Ovary (tissue), 9 donors: ENCODE results near the gene TMEM135. TPM values are rescaled to one million over a fixed set of nuclear protein-coding genes. Genes with fewer than 3 reads are reported as not detected.
"Not testable (repeated sequence)": the region's sequence is repeated elsewhere in the genome, so short reads cannot be mapped to it uniquely, and the experiment has no call there.

Experiments
- DNase-seq, 5 donors: peaks; one replicate each; pipeline ENCODE4 v3.0.0-alpha.2; 2019 to 2020
- H3K27ac ChIP-seq, 2 donors: fragments of 200-600 bp; one replicate each; pipeline versions ENCODE4 v1.5.1 to v1.8.0; 2019 to 2022
- H3K27me3 ChIP-seq: fragments of 200-600 bp; one replicate; pipeline ENCODE4 v1.8.0; 2022
- H3K36me3 ChIP-seq: fragments of 200-600 bp; sonication (generic); one replicate; pipeline ENCODE4 v1.5.1; 2019
- H3K4me1 ChIP-seq: one replicate; pipeline ENCODE4 v1.8.1; 2013; ENCODE audit warnings: mild to moderate bottlenecking, moderate library complexity; ENCODE audit not compliant: insufficient read depth
- H3K4me3 ChIP-seq: fragments of 200-600 bp; sonication (generic); one replicate; pipeline ENCODE4 v1.5.1; 2017
- H3K9me3 ChIP-seq, 2 donors: fragments of 200-600 bp in 1 of 2; sonication (generic) in 1 of 2; one replicate each; pipeline versions ENCODE4 v1.5.1 to v1.8.1; 2013 to 2019; ENCODE audit warnings: mild to moderate bottlenecking in 1 of 2, moderate library complexity in 1 of 2
- EP300 ChIP-seq: sonication (generic); formaldehyde crosslinking; IDR thresholded peaks from one replicate; pipeline ENCODE4 v1.6.1; 2017; ENCODE audit warnings: antibody characterized with exemption
- POLR2A ChIP-seq: fragments of 450-650 bp; IDR thresholded peaks from one replicate; pipeline ENCODE4 v1.6.1; 2017; ENCODE audit warnings: antibody characterized with exemption, mild to moderate bottlenecking, moderate library complexity
- WGBS, 3 donors: extraction: QIAGEN DNeasy Blood & Tissue Kit in 1 of 3; methylation state at CpG; one replicate each; pipeline versions ENCODE4 v1.1.5 to v1.1.7; 2013 to 2017; 5-methylcytosine and 5-hydroxymethylcytosine counted together
- intact Hi-C, 4 donors: fragments of 100-400 bp; cut with DNase I; formaldehyde crosslinking; loops; one replicate each; pipeline versions ENCODE4 v1.11.0 to v1.15.1; 2022 to 2023
- polyA plus RNA-seq, 2 donors: library from polyadenylated mRNA; stranded (reverse); fragments of 200-250 nt in 1 of 2; fragments of 350-450 nt in 1 of 2; fragmentation: Illumina TruSeq in 1 of 2; extraction: RNeasy Lipid Tissue Mini Kit (QIAGEN cat#74804) in 1 of 2; gene quantifications; one replicate each; pipeline ENCODE4 v1.2.3, GENCODE V29; 2013 to 2014
- total RNA-seq, 7 donors: library from RNA; depleted of rRNA in 2 of 7; stranded (reverse); fragments of >200 nt in 2 of 7; fragmentation: NEBNext Ultra II Directional in 3 of 7; extraction: Animal tissue kit (Norgen Biotek cat#: 25700) in 3 of 7; gene quantifications; one replicate each; pipeline versions ENCODE4 v1.1.0 to v1.2.4, GENCODE V29; 2016 to 2023
- TF ChIP-seq, protein P1 (sequence below), 3 donors: fragments of 450-650 bp in 2 of 3; fragments of 200-600 bp in 1 of 3; IDR thresholded peaks; one replicate each; pipeline versions ENCODE4 v1.5.1 to v1.8.0; 2016 to 2022; ENCODE audit warnings: antibody characterized with exemption in 3 of 3, mild to moderate bottlenecking in 1 of 3
- donor health status: DM: no; HTN: no; CAD: no; lungs with moderate emphysema.
- donor health status: DM: no; HTN: no; CAD: no.
- donor health status: Bipolar disorder and iron deficiency.
- donor health status: DM: yes; HTN: yes; CAD: no.
- donor health status: DM: no; HTN: no; CAD: no.
- donor health status: DM: yes; HTN: yes; CAD: no.

TMEM135 gene
- total and polyA plus RNA-seq, 9 donors: 8.8 to 24.2 (median 19.6) TPM

DNA sequence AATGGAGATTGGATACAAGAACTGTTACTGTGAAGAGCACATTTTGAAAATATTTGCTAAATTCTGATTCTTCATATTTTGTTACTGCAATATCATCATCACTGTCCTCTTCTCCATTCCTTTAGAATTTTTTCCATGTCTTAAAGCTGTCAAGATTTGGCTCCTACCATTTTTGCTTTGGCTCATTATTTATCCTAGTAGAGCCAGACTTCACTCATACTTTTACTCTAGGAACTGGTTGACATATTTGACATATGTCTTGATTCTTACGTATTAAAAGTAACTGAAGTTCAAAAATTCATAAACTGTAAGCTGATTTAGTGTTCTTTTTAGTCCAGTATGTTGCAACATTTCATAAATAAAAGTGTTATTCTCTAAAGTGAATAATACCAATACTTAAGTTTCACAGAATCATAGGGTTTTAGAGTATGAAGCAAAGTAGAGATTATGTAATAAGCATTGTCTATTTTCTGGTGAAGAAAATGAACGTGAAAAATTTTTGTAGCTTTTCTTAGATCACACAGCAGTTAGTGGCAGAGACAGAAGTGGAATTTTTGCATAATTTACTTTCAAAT lies 225.6 kb downstream of the TMEM135 start:
- Histone ChIP-seq H3K36me3 (no peaks in the 10 kb centered on the region), H3K9me3 (no peaks in the 10 kb centered on the region), H3K4me1 (peaks cover 1% of the 10 kb centered on the region), H3K27ac (no peak overlapping the region), H3K27me3 (no peaks in the 10 kb centered on the region), H3K4me3 (no peak overlapping the region)
- intact Hi-C loops: no loop called here
- 11 to 36% (median 30%) methylated on average over 2 of the region's 2 CpGs for WGBS, 3 donors
- TF ChIP-seq, protein P1, sequence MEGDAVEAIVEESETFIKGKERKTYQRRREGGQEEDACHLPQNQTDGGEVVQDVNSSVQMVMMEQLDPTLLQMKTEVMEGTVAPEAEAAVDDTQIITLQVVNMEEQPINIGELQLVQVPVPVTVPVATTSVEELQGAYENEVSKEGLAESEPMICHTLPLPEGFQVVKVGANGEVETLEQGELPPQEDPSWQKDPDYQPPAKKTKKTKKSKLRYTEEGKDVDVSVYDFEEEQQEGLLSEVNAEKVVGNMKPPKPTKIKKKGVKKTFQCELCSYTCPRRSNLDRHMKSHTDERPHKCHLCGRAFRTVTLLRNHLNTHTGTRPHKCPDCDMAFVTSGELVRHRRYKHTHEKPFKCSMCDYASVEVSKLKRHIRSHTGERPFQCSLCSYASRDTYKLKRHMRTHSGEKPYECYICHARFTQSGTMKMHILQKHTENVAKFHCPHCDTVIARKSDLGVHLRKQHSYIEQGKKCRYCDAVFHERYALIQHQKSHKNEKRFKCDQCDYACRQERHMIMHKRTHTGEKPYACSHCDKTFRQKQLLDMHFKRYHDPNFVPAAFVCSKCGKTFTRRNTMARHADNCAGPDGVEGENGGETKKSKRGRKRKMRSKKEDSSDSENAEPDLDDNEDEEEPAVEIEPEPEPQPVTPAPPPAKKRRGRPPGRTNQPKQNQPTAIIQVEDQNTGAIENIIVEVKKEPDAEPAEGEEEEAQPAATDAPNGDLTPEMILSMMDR (IDR thresholded peaks at IDR 0.05): no peak
- TF ChIP-seq POLR2A (no peak), EP300 (no peak)
- DNase-seq: no peak

DNA sequence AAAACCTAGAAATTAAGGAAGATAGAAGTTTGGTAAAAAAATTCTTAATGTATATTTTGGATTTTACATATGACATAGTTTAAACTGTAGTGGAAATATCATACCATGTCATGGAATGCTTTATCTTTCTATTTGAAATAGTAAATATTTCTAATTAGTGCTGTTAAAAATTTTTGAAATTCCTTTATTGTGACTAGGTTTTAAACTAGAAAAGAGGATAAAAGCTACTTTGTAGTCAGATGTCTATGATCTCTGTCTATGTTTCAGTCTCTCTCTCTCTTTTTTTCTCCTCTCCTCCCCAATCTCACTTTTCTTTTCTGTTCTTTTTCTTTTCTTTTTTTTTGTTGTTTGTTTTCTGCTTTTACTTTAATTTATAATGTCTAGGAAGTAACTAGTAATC lies 226.2 kb downstream of the TMEM135 start:
- Histone ChIP-seq H3K27me3 (no peaks in the 10 kb centered on the region), H3K27ac (no peak overlapping the region), H3K9me3 (no peaks in the 10 kb centered on the region), H3K4me3 (no peak overlapping the region), H3K4me1 (peaks cover 1% of the 10 kb centered on the region), H3K36me3 (no peaks in the 10 kb centered on the region)
- TF ChIP-seq, protein P1 (IDR thresholded peaks at IDR 0.05): no peak
- TF ChIP-seq POLR2A: no peak
- no peak for TF ChIP-seq EP300
- DNase-seq: no peak
- intact Hi-C loops: no loop called here

DNA sequence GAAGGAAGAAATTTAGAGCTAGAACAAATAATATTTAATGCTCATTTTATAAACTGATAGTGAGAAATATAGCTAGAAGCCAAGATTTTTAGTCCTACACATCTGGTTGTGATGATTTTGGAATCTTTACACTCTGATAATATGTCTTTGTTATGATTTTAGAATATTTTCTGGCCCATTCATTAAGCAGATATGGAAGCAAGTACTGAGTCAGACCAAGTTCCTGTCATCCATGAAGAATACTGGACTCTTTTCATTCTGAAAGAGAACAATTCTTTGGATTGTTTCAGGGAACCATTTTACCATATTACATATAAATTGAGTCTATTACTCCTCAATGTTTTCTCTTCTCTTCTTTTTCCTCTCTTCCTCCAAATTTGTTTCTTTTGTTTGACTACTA lies 227.4 kb downstream of the TMEM135 start:
- no peaks in the 10 kb centered on the region for H3K36me3 ChIP-seq
- peaks cover 1% of the 10 kb centered on the region for H3K4me1 ChIP-seq
- intact Hi-C loops: no loop called here
- H3K27me3 ChIP-seq: no peaks in the 10 kb centered on the region
- no peak for DNase-seq
- no peaks in the 10 kb centered on the region for H3K9me3 ChIP-seq
- no peak for TF ChIP-seq POLR2A
- TF ChIP-seq, protein P1 (IDR thresholded peaks at IDR 0.05): no peak
- TF ChIP-seq EP300: no peak
- H3K27ac ChIP-seq: no peak overlapping the region
- H3K4me3 ChIP-seq: no peak overlapping the region

DNA sequence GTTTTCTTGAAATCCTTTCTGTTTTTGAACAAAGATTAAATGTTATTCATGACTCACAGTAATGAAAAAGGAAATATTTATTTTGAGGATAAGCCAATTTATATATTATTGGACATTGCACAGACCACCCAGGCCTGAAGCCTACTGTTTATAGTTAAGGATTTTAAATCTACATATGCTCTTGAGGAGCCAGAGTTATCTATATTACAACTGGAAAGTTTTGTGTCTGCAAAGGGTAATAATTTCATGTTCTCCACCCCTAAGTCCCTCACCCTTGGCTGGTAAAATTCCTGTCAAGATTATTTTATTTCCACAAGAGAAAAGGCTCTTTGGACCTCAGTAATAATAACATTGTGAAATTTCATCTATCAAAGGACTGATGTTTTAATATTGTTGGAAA lies 228.2 kb downstream of the TMEM135 start:
- TF ChIP-seq POLR2A (no peak), EP300 (no peak)
- TF ChIP-seq, protein P1 (IDR thresholded peaks at IDR 0.05): no peak
- no peak for DNase-seq
- no peaks in the 10 kb centered on the region for H3K36me3 ChIP-seq
- H3K27me3 ChIP-seq: no peaks in the 10 kb centered on the region
- H3K9me3 ChIP-seq: no peaks in the 10 kb centered on the region
- H3K27ac ChIP-seq: no peak overlapping the region
- no peak overlapping the region for H3K4me3 ChIP-seq
- intact Hi-C loops: no loop called here
- H3K4me1 ChIP-seq: peaks cover 1% of the 10 kb centered on the region

GRCh38 chr11:87266751-87267150 lies 229.0 kb downstream of the TMEM135 start:
- DNase-seq: no peak
- Histone ChIP-seq H3K4me3 (no peak overlapping the region), H3K27ac (no peak overlapping the region), H3K36me3 (no peaks in the 10 kb centered on the region), H3K27me3 (no peaks in the 10 kb centered on the region), H3K4me1 (peaks cover 1% of the 10 kb centered on the region), H3K9me3 (no peaks in the 10 kb centered on the region)
- TF ChIP-seq EP300 (no peak), POLR2A (no peak)
- TF ChIP-seq, protein P1 (IDR thresholded peaks at IDR 0.05): no peak
- WGBS, 3 donors: 65 to 91% (median 74%) methylated on average over 2 of the region's 2 CpGs
- intact Hi-C loops: no loop called here

- H3K4me1 ChIP-seq, H3K4me3 ChIP-seq, H3K36me3 ChIP-seq, DNase-seq, H3K27ac ChIP-seq, H3K9me3 ChIP-seq, intact Hi-C loops, H3K27me3 ChIP-seq: not testable (repeated sequence)
- 96 to 98% (median 98%) methylated on average over 4 of the region's 4 CpGs for WGBS, 3 donors
Measured at GRCh38 chr11:87271951-87272350, 234.2 kb downstream of the TMEM135 start.
